Islet of Langerhans (tissue), 1 donor: ENCODE data around the gene TMEM208.

Experiments used
- FAIRE-seq: peaks from one replicate; lab custom pipeline; 2011; peaks lifted over from hg19 to GRCh38; lab: Jason Lieb, UNC

The TMEM208 gene

GRCh38 chr16:67191995-67192681 is 34.8 kb upstream of the TMEM208 start, which contains the start of gene E2F4:
Gene E2F4 (plus strand): TSS chr16:67192155. CDS start chr16:67192228, 73 bp downstream.
- no peak for FAIRE-seq

GRCh38 chr16:67192781-67193361 is 34.1 kb upstream of the TMEM208 start:
- FAIRE-seq, result no peak

GRCh38 chr16:67193536-67193935 is 33.4 kb upstream of the TMEM208 start:
- FAIRE-seq, result no peak

- FAIRE-seq, result no peak
Measured at GRCh38 chr16:67194260-67194659, 32.7 kb upstream of the TMEM208 start.

- FAIRE-seq, result no peak
Measured at GRCh38 chr16:67195676-67196075, 31.3 kb upstream of the TMEM208 start.

- no peak for FAIRE-seq
Measured at GRCh38 chr16:67196881-67197280, 30.0 kb upstream of the TMEM208 start.

GRCh38 chr16:67197704-67198103 is 29.2 kb upstream of the TMEM208 start:
- no peak for FAIRE-seq

GRCh38 chr16:67198238-67198734 is 28.6 kb upstream of the TMEM208 start:
- FAIRE-seq, result no peak

GRCh38 chr16:67199011-67199807 is 27.7 kb upstream of the TMEM208 start, which contains the start of gene ELMO3:
Gene ELMO3 (plus strand): TSS chr16:67199131. CDS start chr16:67199327, 196 bp downstream.
- FAIRE-seq, result no peak

GRCh38 chr16:67199808-67200198 is 27.1 kb upstream of the TMEM208 start:
- no peak for FAIRE-seq

- FAIRE-seq, result no peak
Measured at GRCh38 chr16:67200491-67200890, 26.4 kb upstream of the TMEM208 start.

- FAIRE-seq, result no peak
Measured at GRCh38 chr16:67201411-67202345, 25.3 kb upstream of the TMEM208 start.

GRCh38 chr16:67202426-67202825 is 24.5 kb upstream of the TMEM208 start:
- FAIRE-seq, result no peak

GRCh38 chr16:67202956-67203493 is 23.9 kb upstream of the TMEM208 start:
- no peak for FAIRE-seq

GRCh38 chr16:67204076-67204475 is 22.9 kb upstream of the TMEM208 start:
- no peak for FAIRE-seq

GRCh38 chr16:67206129-67206837 is 20.6 kb upstream of the TMEM208 start:
- no peak for FAIRE-seq

- FAIRE-seq, result no peak
Measured at GRCh38 chr16:67206838-67207248, 20.1 kb upstream of the TMEM208 start.

- no peak for FAIRE-seq
Measured at GRCh38 chr16:67207249-67208091, 19.5 kb upstream of the TMEM208 start.

GRCh38 chr16:67208154-67208896 is 18.6 kb upstream of the TMEM208 start:
- no peak for FAIRE-seq
